Activated T-helper 1 cell treated with Interleukin-2 at 50 U/mL for 16 hours (primary cell): ENCODE measurements around the gene OBSL1.

Experiments used
- DNase-seq: peaks from one replicate; pipeline ENCODE4 v3.0.0-alpha.2; 2020; ENCODE audit warnings: low read depth

OBSL1 gene

DNA sequence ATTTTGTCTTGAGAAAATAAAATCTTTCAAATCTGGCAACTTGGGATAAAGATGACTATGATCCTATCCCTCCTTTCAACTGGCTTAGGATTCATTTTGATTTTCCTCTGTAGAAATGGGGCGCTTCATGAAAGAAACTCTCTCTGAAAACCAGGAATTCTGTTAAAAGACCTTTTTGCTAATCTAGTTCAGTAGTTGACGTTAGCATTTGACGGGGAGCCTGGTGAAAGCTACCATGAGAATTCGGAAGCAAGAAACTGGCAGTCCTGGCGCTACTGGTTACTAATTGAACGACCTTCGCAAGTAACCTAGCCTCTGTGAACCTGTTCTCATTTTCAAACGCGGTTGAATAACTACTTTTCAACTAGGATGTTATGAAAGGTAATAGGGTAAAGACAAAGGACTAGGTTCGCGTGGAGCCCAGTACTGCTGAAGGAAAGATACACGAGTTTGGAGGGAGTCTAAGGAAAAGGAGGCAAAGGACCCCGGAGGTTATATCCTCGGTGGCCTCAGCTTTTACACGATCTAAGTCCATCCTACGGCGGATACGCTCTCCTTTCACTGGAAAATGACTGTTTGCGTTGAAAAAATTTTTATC is 25.7 kb upstream of the OBSL1 start:
- DNase-seq = no peak

DNA sequence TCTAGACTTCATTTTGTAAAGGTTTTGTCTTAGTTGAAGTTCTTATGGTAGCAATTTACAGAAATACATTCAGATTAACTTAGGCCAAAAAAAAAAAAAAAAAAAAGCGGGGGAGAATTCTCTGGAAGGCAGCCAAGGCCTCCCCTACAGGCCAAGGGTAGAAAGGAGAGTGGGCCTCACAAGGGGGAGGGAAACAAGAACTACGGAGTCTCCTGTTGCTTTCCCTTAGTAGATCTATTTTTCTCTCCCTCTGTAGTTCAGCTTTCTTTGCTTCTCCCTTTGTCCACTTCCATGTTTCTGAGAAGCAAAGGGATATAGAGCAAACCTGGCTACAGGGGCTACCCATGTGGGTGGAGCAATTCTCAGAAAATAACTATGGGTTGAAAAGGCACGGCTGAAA is 23.9 kb upstream of the OBSL1 start:
- no peak for DNase-seq

DNA sequence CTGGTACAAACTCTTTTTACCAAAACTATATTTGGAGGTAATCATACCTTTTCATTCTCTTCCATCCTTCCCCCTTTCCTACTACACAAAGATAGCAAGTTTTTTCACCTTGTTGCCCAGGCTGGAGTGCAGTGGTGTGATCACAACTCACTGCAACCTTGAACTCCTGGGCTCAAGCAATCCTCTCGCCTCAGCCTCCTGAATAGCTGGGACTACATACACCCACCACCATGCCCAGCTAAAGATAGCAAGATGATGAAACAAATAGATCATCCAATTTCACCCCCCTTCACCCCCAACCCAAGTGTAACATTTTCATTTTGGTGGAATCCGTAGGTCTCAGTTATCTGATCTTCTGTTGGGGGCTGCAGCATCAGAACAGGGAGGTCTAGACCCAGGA is 21.8 kb upstream of the OBSL1 start:
- no peak for DNase-seq

DNA sequence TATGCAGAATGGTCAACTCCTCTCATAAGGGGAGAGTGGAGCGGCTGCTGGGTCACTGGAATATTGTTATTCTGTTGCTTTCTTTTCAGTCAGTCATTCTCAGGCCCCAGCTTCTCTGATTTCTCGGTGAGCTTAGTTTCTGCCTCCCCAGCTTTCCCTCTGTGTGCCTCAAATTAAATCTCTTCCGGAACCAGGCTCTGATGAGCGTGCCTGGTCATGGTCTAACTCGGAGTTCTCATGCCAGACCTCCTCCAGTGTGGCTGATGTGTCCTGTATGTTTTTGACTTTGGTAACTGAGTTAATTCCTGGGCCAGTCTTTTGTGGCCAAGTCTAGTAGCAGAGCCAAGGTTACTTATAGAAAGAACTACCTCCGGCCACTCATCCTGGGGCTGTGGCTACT is 21.4 kb upstream of the OBSL1 start:
- no peak for DNase-seq

DNA sequence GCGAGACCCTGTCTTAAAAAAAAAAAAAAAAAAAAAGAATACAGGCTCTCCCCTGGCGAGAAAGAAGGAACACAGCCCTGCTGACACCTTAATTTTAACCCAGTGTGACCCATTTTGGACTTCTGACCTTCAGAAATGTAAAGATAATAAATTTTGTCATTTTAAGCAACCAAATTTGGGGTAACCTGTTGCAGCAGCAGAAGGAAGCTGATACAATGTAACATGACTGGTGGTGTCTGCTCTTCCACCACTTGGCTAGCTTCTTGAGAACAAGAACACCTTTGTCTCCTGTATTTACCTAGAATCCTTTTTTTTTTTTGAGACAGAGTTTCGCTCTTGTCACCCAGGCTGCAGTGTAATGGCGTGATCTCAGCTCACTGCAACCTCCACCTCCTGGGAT is 19.8 kb upstream of the OBSL1 start:
- no peak for DNase-seq

DNA sequence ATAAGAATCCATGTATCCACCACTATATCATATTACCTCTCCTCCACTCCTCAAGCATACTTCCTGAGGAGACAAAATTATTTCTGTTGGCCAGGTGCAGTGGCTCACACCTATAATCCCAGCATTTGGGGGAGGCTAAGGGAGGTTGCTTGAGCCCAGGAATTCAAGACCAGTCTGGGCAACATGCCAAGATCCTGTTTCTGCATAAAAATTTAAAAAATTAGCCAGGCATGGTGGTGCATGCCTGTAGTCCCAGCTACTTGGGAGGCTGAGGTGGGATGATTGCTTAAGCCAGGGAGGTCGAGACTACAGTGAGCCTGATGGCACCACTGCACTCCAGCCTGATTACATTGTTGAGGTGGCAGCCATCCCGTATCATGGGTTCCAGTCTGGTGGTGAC is 10.0 kb upstream of the OBSL1 start:
- DNase-seq = no peak

DNA sequence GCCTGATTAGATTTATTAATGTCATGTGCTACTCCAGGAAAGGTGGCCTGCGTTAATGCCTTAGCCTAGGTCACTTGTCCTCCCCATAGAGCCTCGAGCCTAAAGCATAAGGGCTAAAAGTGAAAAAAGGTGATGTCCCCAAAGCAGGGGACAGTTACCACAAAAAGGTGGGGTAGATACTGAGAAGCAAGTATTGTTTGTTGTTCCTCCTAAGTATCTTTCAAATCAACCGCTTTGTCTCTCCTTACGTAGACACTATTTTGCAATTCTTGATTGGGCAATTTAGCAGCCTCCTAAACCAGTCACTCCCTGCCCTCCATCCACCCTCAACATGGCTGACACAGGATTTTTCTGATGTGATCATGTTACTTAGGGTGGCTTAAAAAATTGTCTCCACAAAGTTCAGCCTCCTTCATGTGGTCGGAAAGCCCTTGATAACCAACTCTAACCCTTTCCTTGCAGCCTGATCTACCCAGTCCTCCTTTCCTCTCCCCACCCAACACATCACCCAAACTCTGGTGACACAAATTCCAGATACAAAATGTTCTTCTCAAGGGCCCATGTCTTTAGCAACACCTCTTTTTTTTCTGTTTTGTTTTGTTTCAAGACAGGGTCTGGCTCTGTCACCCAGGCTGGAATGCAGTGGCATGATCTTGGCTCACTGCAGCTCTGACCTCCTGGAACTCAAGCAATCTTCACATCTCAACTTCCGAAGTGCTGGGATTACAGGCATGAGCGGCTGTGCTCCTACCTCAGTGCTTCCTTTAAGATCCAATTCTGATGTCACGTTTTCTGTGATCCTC is 7.7 kb upstream of the OBSL1 start:
- no peak for DNase-seq

DNA sequence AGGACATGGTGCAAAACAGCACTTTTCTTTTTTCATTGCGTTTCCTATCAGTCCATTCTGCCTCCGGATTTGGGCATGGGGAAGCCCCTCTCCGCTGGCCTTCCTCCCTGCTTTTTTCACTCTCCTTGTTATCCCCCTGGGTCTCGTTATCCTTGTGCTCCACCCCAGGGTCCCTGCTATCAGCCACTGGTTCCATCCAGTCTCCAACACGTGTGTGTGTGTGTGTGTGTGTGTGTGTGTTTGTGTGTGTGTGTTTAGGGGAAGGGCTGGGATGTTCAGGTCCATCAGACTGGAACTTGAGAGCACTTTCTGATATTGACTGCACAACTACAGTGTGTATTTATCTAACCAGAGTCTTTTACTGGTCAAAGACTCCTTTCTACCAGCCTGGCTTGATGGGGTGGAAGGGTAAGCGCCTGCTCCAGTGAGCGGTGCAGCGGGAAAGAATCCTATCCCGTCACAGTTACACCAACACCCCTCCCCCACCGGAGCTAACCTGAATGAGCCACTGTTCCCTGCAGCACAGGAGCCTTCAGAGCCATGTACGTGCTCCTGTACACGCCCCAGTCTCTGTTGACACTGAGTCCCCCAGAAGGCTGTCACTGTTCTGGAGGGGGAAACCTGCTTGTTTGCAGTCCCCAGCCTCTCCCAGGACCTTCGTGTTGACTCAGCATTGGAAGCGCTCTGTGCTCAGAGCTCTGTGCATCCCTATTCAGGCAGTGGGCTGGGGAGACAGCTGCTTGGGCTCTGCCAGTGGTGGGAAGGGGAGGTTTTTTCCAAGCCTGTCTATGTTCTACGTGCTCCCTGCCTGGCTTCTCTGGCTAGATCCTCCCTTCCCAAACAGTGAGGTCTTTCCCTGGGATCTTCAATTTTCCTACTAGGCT is 5.4 kb upstream of the OBSL1 start:
- no peak for DNase-seq

DNA sequence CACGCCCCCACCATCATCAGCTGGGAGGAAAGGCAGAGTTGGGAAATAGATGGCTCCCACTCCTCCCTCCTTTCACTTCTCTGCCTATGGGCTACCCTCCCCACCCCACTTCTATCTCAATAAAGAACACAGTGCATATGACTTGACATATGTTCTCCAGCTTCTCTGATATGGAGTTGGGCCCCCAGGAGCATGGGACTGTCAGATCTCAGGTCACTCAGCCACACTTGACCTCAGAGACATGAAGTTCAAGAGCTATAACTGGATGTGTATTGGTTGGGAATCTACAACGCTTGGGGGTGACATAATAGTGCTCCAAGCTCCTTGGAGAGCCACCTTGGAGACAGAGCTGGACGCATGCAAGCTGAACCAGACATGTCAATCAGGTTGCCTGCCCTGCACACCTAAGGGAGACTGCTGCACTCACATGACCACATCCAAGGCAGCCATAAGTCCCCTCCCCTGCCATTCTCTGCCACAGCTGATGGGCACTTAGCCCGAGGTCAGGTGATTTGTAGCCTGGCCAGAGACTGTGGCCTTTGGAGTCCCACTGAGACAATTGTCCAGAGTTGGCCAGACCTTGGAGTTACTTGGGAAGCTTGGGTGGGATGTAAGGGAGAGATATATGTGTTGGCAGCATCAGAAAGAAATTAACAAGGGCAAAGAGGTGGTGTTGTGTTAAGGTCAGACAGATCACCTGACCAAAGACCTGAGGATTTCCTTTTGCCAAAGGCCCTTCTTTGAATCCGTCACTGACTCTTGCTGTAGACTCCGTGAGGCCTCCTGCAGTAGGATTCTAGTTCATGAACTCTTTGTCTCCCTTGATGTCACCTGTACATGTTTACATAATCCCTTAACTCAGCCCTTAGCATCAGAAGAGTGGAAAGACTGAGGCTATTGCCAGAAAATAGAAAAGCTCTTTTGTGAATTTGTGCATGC is 4.5 kb upstream of the OBSL1 start:
- no peak for DNase-seq

DNA sequence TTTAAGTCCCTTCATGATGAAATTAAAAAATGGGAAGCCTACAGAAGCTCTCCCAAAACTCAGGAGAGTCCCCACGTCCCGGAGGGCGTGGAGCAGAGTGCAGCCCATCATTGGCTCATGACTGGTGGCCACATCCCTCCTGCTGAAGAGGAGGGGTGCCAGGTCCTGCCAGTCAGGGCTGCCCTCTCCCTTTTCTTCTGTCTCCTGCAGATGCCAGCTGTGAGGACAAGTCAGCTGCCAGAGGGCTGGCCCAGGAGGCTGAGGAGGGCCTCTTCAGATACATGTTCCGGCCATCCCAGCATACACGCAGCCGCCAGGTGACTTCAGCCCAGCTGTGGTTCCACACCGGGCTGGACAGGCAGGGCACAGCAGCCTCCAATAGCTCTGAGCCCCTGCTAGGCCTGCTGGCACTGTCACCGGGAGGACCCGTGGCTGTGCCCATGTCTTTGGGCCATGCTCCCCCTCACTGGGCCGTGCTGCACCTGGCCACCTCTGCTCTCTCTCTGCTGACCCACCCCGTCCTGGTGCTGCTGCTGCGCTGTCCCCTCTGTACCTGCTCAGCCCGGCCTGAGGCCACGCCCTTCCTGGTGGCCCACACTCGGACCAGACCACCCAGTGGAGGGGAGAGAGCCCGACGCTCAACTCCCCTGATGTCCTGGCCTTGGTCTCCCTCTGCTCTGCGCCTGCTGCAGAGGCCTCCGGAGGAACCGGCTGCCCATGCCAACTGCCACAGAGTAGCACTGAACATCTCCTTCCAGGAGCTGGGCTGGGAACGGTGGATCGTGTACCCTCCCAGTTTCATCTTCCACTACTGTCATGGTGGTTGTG is 3.4 kb upstream of the OBSL1 start:
- DNase-seq = no peak

DNA sequence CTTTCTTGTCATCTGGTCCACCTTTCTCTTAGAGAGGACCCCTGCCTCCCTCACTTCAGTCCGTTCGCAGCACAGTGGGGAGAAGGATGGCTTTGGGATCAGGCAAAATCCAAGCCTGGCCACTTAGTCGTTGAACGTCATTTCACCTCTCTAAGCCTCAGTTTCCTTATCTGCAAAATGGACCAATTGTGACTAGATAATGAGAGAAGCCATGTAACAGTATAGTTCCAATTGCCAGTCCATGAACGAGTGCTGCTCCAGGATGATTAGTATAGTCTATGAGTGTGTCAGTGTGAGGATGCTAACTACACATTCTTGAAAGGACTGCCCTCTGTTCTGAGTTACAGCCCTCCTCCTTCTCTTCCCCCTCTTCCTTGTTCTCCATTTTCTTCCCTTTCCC is 1.8 kb upstream of the OBSL1 start:
- no peak for DNase-seq

DNA sequence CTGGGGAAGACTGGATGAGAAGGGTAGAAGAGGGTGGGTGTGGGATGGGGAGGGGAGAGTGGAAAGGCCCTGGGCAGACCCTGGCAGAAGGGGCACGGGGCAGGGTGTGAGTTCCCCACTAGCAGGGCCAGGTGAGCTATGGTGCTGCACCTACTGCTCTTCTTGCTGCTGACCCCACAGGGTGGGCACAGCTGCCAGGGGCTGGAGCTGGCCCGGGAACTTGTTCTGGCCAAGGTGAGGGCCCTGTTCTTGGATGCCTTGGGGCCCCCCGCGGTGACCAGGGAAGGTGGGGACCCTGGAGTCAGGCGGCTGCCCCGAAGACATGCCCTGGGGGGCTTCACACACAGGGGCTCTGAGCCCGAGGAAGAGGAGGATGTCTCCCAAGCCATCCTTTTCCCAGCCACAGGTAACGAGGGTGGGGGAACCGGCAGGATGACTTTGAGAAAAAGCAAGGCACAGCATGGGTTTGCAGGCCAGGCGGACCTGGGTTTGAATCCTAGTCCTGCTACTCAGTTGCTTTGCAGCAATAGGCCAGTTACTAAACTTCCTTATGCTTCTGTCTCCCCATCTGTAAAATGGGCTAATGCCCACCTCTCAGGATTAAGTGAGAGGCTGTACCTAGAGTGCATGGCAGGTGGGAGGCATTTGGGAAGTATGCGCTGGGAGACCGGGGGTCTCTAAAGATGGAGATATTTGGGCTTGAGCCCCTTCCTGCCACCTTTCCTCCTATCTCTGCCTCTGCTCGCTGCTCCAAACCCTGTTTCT is 1.1 kb upstream of the OBSL1 start, which contains the start of gene INHA:
TSS of gene INHA (plus strand) at position 74 of the 765 bp plus-strand sequence. CDS start at position 139, 65 bp downstream.
- DNase-seq = no peak

DNA sequence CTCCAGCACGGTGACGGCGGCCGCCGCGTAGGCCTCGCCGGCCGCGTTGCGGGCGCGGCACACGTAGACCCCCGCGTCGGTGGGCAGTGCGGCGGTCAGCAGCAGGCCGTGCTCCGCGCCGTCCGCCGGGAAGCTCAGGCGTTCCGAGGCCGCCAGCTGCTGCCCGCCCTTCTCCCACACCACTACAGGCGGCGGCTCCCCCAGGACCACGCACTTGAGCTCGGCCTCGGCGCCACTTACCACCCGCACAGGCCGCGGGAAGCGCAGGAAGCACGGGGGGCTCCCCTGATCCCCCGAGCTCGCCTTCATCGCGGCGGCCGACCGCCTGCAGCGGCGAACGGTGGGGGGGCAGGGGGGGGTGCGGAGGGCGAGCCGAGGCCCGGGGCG is 422 bp downstream of the OBSL1 start:
- no peak for DNase-seq

DNA sequence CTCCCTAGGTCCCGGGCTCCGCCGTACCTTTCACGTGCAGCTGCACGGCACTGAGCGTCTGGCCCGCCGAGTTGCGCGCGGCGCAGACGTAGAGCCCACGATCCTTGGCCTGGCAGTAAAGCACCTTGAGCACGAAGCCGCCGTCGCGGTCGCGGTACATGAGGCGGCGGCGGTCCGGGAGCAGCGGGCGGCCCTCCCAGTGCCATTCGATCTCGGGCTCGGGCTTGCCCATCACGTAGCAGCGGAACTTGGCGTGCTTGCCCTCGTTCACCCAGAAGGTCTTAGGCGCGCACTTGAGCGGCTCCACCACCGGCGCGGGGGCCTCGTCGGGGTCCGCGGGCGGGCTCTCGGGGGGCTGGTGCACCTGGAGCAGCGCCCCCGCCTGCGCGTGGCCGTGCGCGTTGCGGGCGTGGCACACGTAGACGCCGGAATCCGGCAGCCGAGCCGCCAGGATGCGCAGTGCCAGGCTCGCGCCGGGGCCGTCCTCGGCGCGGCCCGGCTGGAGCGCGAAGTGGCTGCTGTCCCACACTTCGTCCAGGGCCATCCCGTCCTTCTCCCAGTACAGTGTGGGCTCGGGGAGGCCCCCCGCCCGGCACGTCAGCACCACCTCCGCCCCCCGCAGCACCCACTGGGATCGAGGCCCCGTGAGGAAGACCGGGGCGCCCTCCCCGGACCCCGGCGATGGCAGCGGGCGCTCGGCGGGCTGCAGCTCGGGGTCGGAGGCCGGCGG is 980 bp downstream of the OBSL1 start:
- DNase-seq = no peak

DNA sequence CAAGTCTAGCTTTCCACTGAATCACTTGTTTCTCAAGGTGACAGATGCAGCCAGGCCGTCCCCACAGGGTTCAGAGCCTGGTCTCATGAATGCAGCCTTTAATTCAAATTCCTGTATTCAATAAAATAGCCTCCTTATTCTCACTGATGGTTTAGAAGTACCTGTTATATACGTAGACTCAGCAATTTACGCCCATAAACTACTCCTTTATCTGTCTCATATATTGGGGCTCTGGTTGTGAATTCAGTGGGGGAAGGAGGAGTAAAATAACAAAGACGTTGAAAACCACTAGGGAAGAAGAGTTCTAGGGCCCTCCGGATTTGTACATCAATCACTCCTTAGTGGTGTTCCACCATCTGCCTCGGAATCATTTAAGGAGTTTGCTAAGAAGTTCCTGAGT is 1.7 kb downstream of the OBSL1 start:
- no peak for DNase-seq

DNA sequence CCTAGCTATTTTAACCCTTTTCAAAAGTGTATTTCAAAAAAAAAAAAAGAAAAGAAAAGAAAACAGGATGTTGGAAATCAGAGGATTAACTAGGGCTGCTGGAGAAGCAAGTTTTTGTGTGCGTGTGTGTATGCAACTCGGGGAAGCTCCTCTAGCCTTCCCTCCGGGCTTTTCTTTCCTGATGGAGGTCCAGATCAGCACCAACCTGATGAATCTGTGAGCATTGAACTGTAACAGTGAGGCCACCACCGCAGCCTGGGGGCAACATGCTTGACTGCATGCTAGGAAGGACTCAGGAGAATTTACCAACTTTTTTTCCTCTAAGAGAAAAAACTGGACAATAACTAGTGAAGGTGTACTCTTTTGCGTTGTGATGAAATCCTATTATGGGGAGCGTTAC is 2.3 kb downstream of the OBSL1 start:
- DNase-seq = no peak

DNA sequence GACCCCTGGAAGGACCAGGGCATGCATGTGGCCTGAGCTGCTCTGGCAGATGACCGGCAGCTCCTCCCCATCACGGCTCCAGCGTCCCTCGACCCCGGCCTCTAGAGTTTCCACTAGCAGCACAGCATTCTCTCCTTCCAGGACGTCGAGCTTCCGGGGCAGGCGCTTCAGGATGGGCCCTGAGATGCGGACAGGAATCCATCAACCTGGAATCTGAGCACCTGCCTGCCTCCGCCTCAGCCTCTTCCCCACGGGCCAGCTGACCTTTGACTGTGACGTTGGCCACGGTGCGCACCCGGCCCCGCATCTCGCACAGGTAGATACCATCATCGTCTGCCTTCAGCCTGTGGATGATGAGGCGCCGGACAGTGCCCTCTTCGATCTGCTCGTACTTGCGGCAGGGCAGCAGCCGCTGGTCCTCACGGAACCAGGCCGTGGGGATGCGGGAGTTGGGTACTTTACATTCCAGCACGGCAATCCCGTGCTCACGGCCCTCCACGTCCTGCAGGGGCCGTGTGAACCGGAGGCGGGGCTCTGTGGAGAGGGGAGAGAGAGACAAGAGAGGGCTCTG is 3.5 kb downstream of the OBSL1 start:
- no peak for DNase-seq

DNA sequence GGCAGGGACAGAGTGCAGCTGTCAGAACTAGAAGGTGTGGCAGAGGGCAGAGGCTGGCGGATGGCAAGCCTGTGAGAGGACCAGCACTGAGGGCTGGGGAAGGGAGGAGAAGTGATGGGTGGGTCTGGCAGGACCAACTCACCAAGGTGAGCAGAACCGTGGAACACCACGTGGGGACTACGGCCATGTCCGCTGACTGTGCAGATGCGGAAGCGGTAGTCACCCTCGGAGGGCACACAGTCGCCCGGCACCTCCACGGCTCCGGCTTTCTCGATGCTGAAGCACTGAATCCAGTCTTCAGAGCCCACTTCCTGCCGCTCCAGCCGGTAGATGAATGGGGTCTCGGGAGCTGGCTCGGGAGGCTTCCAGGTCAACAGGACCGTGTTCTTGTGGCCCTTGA is 4.2 kb downstream of the OBSL1 start:
- no peak for DNase-seq

DNA sequence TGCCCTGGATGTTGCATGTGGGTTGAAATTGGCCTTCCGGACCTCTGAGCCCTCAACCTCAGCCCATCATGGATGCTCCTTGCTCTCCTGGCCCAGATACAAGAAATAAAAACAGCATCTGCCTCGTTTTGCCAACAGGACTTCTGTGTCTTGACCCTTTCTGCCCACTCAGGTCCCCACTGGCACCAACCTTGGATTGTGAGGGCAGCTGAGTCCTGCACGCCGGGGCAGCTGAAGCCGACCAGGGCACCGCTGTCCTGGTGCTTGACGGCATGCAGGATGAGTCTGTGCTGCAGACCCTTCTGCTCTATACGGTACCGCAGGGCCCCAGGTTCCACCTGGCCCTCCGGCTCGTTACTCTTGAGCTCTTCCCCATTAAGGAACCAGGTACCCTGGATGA is 4.7 kb downstream of the OBSL1 start:
- DNase-seq = no peak
